GM19452 (cell line): Measurements from ENCODE around the gene PRG3.

ENCODE experiments used
- ATAC-seq: cut with Tn5 transposase; IDR thresholded peaks from one replicate; pipeline ENCODE4 v1.9.1; 2021; ENCODE audit not compliant: unreplicated experiment

The PRG3 gene

DNA sequence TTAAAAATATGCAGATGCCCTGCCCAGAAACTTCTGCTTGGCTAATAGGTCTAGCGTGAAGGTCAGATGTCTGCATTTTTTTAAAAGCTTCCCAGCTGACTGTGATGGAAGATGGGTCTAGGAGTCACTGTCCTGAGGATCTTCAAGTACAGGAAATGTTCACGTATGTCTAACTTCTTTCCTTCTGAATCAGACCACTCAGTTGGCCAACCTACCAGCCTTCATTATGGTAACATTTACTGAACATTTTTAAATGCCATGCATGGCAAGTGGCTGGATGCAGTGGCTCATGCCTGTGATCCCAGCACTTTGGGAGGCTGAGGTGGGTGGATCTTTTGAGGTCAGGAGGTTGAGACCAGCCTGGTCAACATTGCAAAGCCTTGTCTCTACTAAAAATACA lies 10.6 kb upstream of the PRG3 start:
- no peak for ATAC-seq

DNA sequence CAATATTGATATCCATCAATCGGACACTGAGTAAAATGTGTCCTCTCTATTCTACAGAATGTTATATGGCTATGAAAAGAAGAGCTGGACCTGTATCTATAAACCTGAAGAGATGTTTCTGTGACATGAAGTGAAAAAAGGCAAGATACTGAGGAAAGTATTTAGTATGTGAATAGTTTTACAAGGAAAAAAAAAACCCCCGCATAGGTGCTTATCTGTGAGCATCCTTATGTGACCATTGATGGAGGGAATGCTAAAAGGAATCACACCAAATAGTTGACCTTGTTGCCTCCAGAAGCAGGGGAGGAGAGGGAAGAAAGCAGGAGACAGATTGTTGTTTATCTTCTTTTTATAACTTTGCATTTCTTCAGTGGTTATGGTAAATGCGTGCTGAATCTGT lies 10.2 kb upstream of the PRG3 start:
- ATAC-seq, result no peak

DNA sequence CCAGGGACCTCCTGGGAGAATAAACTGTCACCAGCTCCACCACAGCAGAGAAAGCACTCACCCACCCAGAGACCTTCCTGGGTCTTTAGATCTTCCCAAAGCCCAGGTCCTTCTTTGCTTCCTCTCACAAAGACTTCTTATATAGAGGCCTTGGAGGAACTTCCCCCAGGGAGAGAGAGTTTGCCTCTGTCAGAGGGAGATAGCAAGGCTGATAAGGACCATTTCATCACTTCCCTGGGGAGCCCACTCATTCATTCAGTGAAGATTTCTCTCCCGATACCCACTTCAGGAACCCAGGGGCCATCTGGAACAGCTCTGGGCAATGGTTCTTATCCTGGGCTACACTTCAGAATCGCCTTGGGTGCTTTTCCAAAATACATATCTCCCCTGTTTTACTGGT lies 9.6 kb upstream of the PRG3 start, which contains the start of gene PRG2:
TSS of gene PRG2 (minus strand) at position 116 of the 400 bp plus-strand sequence. CDS start 706 bp downstream, outside the sequence.
- no peak for ATAC-seq

DNA sequence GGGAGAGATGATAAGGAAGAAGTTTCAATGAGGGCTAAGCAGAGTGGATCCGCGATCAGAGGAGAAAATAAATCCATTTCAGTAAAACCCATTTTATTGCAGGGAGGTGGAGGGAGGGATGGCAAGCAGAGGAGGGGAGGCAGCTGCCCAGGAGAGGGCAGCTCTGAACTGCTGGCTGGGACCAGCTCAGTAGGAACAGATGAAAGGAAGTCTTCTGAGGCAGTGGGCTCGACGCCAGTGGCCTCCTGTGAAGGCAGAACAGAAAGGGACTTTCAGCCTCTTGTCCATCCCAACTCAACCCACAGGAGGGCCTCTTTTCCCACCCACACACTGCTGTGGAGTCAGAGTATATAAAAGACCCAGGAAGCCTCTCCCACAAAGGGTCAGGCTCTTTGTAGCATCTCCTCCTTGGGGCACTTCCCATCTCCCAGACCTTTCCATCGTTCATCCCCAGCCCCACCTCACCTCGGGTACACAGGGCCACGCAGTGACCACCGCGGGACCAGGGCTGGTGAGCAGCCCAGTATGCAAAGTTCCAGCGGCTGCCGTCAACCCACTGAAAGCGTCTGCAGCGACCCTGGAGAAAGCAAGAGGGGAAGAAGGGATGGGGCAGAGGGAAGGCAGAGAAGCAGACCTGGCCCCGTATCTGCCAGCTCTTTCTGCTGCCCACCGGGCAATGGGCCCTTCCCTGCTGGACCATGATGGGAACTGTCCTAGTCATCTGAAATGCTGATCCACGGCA lies 6.5 kb upstream of the PRG3 start:
- ATAC-seq, result no peak

DNA sequence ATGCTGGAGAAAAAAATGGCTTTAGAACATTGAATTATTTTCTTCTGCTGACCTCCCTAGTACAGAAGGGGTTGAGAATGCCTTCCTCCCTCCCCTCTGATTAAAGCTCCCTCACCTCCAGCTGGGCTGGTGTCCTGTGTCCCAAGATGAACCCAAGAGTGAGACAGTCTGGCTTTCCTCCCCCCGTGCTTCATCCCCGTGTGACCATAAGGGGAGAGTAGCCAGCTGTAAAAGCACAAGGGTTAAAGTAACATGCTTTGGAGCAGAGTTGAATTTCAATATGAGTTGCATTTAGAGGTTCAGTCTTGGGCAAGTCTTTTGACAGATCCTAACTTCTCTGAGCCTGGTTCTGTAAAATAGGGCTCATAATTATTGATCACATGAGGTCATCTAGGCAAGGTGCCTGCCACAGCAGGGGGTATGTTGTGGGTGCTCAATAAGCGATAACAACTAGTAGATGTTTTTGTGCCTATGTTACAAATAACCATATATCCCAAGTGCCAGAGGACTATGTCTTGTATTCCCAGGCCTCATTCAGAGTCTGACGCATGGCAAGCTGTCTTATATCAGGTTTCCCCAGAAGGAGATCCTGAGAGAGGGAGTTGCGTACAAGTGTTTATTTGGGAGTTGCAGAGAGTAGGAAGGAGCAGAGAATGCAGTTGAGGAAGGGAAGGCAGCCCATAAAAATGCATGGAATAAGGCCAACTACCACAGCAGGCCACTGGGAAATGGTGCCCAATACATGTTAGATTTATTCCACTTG lies 5.4 kb upstream of the PRG3 start:
- no peak for ATAC-seq

DNA sequence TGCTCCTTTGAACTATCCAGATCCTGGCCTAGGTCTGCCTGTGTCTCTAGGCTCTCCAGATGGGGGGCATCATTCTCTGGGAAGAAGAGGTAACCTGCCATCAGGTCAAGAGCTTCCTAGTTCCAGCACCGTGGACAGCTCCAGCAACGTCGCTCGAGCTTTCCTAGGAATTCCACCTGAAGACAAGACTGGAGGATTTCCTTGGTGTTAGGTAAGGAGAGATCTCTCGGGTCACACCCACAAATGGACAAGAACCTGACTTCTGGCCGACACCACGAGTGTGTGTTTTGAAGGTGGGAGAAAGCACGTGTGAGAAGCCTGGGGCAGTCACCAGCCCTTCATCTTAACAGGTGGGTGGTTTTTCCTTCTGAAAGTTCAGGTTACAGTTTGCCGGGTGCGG lies 1.2 kb downstream of the PRG3 start:
- ATAC-seq, result no peak

DNA sequence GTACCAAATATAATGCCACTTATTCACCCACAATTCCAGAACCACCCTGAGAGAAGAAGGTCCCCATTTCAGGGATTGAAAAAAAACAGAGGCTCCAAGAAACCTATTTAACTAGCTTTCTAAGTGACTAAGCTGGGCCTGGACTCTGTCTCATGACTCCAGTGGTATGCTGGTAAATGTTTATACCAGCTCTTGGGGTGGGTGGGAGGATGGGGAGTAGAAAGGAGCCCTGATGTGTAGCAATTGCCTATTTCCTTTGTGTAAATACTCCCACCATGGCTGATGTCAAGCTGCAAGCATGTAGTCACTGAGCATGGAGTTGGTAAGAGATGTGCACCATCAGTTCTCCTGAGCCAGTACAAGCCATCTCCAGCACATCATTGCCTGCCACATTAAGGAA lies 2.8 kb downstream of the PRG3 start:
- no peak for ATAC-seq

DNA sequence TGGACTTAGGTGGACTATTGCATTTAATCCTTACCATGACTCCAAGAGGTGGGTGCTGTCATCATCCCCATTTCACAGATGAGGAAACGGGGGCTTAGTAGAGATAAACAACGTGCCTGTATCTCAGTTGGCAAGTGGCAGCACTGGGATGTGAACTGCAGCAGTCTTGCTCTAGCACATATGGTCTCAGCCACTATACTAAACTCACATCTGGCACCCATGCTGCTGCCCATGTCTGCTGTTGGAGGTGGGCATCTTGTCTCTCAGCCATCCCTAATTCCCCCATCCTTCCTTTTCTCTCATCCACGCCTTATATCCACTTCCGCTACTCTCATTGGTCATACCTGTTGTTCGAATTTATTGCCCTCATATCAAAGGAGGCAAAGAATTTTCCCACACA lies 3.8 kb downstream of the PRG3 start:
- no peak for ATAC-seq

DNA sequence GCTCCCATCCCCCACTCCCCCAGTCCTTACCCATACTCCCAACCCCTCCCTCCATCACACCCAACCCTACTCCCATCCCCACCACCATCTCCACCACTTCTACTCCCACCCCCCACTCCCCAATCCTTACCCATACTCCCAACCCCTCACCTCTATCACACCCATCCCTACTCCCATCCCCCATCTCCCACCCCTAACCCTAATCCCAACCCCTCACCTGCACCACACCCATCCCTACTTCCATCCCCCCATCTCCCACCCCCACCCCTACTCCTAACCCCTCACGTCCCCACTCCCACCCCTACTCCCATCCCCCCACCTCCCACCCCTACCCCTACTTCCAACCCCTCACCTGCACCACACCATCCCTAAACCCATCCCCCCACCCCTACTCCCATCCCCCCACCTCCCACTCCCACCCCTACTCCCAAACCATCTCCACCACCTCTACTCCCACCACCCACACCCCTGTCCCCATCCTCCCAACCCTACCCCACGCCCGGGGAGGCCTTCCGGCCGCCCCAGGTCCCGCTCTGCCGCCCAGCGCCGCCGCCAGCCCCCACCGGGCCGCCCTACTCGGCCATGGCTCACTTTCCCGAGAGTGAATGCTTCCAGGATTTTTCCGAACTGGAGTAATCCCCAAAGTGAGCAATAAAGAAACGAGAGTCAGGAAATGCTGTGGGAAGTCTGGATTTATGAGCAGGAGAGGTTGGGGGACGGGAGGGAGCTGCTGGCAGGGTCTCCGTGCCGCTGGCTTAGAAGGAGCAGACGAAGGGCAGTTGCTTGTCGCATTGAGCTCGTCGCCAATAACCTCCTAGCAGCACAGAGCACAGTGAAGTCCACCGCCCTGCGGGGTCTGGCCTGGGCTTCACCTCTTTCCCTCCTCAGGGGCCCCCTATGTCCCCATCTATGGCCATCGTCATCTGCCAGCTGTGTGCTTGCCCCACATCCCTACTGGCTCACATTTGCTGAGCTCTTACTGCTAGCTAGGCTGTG lies 4.6 kb downstream of the PRG3 start:
- no peak for ATAC-seq

DNA sequence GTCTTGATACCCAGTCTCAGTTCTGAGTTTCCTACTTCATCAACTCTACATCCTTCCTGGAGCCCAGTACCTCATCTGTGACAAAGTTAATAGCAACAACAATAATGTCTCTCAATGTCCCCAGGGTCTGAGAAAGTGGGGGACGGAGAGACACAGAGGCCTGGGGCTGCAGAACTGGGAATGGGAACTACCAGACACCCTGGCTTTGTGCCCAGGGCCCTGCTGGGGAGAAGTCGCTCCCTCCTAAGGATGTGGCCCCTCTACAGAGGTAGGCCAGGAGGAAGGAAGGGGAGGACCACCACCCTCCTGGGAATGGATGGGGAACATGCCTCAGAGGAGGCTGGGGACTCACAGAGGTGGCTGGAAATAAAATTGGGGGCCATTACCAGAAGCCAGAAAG lies 5.5 kb downstream of the PRG3 start:
- ATAC-seq, result no peak

DNA sequence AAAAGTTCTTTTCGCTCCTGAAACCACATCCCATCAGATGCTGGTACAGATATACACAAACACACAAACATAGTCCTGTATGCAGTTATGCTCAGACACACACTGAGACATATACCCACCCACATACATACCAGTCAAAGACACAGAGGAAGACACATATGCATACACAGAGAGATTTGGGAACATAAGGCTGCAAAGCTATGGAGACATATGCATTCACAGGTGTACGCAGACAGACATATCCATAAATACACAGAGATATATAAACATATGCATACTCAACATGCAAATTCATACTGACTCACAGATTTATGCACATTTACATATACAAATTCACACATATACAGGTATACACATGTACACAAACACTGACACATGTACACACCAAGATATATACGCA lies 6.0 kb downstream of the PRG3 start:
- ATAC-seq, result no peak

DNA sequence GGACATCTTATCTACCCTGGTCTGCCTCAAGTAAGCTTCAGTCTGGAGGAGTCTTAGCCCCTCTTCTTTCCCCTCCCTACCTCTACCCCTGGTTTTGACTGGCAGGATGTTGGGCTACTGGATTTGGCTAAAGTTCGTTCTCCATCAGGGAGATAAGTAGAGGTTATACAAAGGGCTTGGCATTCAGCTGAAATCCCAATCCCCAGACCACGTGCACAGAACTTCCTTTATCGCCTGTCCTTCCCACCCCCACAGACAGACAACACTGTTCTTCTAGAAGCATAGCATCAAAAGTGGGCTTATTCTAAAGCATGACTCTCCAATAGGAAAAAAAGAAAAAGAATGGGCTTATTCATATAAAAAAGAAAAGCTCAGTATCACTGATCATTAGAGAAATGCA lies 7.8 kb downstream of the PRG3 start:
- no peak for ATAC-seq

DNA sequence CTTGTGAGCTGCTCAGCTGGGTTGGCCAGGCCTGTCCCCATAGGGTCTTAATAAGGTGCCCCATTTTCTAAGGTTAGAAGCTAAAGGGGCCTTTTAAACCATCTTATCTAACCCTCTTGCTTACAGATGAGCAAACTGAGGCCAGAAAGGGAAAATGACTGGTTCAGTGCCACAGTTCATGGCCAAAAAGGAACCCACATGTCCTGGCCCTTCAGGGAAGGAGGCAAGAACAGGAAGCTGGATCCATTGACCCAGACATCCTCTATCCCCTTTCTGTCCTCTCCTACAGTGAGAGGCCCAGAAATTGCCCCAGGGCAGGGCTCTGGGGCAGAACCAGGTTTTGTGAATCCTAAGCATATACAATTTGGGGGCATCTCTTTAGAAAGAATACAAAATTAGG lies 10.0 kb downstream of the PRG3 start:
- ATAC-seq, result no peak

DNA sequence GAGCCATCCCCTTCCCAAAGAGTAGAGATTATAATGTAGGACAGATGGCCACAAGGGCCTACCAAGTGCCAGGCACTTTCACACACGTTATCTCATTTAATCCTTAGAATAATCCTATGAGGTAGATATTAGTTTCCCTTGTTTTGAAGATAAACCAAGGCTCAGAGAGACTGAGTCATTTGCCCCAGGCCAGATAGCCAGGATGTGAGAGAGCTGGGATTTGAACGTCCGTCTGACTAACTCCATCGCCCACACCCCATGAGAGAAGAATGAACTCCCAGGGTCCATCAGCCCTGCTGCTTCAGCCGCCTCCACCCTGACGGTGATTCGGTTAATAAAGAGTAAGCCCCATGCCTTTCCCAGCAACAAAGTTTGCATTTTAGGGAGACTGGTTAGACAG lies 10.7 kb downstream of the PRG3 start:
- ATAC-seq, result no peak

DNA sequence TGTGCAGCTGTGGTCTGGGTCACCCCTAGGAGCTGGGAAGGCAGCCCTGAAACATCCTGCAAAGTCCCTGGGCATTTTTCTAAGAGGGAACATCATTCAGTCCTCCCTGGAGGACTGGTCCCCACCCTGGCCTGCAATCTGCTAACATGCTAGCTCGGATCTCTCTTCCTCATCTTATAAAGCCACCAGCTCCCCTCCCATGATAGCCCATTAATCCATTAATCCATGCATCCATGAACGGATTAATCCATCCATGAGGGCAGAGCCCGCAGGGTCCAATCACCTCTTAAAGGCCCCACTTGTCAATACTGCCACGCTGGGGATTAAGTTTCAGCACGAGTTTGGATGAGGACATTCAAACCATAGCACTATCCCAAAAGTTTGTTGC lies 12.1 kb downstream of the PRG3 start:
- ATAC-seq, result no peak

DNA sequence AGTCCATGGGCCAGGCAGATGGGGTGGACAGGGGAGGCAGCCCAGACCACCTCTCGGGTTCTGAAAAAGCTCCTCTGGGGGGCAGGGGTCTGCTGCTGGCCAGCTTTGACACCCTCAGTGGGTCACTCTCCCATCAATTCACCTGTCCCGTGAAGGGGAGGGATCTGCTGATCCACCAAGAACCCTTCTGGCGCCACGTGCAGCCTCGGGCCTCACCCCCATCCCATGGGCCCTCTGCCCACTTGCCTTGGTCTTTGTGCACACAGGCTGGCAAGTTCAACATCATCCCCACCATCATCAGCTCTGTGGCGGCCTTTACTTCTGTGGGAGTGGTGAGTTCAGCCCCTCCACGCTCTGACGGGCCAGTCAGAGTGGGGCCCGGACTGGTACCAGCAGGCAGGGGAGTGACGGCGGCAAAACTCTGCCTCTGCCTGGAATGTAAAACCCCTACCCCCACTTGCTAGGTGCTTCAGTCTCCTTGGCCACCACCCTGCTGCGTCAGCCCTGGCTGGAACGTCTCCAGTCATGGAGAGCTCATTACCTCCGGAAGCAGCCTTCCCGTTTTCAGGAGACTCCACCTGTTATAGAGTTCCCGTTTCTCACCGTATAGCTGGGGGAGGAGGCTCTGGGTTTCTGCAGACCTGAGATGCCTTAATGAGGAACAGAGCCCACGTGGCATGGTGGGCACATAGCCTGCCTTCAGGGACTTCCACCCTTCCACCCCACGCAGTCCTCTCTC lies 12.7 kb downstream of the PRG3 start:
- no peak for ATAC-seq

DNA sequence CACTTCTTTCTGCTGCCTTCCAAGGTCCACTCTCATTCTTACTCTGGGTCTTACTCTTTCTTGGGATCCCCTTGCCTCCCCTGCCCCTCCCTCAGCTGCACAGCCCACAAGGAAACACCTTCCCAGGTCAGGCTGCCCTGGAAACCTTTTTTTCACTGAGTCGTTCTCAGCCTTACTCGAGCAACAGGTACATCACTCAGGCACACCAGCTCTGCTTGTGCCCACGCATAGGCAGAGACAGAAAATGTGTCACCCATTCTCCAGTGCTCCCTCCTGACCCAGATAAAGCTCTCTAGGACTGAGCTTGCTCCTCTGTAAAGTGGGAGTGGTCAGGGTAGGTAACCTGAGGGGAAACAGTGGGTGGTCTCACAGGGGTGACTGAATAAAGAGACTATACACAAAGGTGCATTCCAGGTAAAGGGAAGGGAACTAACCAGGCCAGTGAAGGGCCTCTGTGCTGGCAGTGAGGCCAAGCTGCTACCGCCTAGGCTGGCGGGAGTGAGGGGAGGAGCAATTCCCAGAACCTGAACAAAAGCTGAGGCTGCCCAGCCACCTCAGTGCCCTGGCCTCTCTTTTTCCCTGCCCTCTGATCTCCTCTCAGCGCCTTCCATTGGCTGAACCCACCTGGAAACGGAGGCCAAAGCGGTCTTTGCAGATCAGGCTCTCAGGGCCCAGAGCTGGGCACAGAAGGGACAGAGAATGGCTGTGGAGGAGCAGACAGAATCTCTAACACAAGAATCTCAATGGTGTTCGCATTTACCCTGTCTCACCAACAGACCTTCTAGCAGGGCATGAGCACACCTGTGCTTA lies 15.9 kb downstream of the PRG3 start:
- no peak for ATAC-seq

DNA sequence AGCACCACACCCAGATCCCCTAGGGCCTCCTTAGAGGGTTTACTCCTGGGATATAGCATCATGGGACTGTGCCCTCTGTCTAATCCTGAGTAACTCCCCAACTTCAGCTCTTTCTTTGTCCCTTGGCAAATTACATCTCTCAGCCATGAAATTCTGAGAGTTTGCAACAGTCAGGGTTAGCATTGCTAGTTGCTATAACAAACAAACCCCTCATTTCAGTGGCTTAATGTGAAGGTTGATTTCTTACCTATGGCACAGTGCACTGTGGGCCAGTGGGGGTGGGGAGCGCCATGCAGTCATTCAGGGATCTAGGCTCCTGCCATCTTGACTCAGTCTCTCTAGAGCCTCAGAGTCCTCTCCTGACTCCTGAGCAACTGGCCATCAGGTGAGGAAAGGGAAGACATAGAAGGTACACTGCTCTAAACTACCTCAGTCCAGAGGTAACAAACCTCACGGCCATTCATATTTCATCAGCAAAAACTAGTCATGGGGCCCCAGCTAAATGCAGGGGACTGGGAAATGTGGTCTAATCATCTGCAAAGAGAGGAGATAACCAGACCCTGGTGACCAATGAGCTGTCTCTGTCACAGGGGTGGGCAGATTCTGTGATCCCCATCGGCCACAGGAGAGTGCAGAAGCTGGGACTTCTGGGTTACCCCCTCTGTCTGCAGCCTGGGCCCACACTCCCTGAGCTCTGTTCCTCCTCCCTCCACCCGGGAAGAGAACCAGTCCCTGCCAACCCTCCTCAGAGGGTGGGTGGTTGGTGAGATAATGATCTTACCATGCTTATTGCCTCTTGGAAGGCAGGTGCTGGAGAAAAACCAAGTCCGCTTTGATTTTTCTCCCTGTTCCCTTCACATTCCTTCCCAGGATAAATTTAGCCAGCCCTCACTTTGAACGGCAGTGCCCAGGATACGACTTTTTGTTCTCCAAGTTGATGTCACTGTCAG lies 17.5 kb downstream of the PRG3 start:
- no peak for ATAC-seq

DNA sequence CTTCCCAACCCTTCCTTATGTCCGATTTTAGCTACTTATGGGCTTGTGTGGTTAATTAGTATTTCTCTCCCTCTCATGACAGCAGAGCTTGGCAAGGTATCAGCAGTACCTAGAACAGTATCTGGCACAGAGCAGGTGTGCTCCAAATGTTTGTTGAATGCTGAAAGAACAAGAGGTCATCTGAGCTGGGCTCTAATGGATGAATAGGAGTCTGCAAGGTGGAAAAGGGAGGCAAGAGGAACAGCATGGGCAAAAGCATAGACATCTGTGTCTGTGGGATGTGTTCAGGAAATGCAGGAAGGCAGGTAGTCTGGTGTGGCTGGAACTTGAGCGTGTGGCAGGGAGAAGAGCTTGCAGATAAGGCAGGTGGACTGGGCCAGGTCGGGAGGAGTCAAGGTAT lies 19.0 kb downstream of the PRG3 start:
- ATAC-seq, result no peak
